A549 (cell line): ENCODE results near the gene INPP5J.

Source experiments
- BHLHE40 ChIP-seq: IDR thresholded peaks from 2 replicates; pipeline ENCODE4 v1.6.1; 2012; ENCODE audit warnings: low read depth, low read length, inconsistent platforms
- CEBPB ChIP-seq, 2 experiments: fragments of >200 bp in 1 of 2; sonication (Bioruptor Twin) in 1 of 2; formaldehyde crosslinking in 1 of 2; IDR thresholded peaks; 2 replicates each; pipeline ENCODE4 v1.6.1; 2012 to 2016
- CHD2 ChIP-seq: fragments of 150-350 bp; IDR thresholded peaks from 2 replicates; pipeline ENCODE4 v1.6.1; 2014; ENCODE audit warnings: low read length; ENCODE audit not compliant: partially characterized antibody
- HEYL ChIP-seq: fragments of 250-450 bp; sonication (Bioruptor Pico); IDR thresholded peaks from 2 replicates; pipeline ENCODE4 v1.8.0; 2021; ENCODE audit warnings: mild to moderate bottlenecking, moderate library complexity
- POLR2A ChIP-seq: IDR thresholded peaks from 2 replicates; pipeline ENCODE4 v1.6.1; 2012; ENCODE audit warnings: mild to moderate bottlenecking, low read length
- RFX5 ChIP-seq: fragments of 450-650 bp; IDR thresholded peaks from 2 replicates; pipeline ENCODE4 v1.7.1; 2014; ENCODE audit warnings: antibody characterized with exemption, mild to moderate bottlenecking, moderate library complexity
- TF ChIP-seq, protein P1 (sequence below): fragments of >200 bp; sonication (Bioruptor Twin); formaldehyde crosslinking; IDR thresholded peaks from 3 replicates; pipeline ENCODE4 v1.5.1; 2016
- TF ChIP-seq, protein P2 (sequence below): fragments of 450-650 bp; IDR thresholded peaks from 2 replicates; pipeline ENCODE4 v1.6.1; 2014; ENCODE audit warnings: antibody characterized with exemption
- TF ChIP-seq, protein P3 (sequence below): IDR thresholded peaks from 2 replicates; pipeline ENCODE4 v1.6.1; 2012
- TF ChIP-seq, protein P4 (sequence below): fragments of 200-600 bp; sonication (generic); IDR thresholded peaks from 2 replicates; pipeline ENCODE4 v1.6.1; 2016; ENCODE audit warnings: antibody characterized with exemption, mild to moderate bottlenecking, moderate library complexity

DNA sequence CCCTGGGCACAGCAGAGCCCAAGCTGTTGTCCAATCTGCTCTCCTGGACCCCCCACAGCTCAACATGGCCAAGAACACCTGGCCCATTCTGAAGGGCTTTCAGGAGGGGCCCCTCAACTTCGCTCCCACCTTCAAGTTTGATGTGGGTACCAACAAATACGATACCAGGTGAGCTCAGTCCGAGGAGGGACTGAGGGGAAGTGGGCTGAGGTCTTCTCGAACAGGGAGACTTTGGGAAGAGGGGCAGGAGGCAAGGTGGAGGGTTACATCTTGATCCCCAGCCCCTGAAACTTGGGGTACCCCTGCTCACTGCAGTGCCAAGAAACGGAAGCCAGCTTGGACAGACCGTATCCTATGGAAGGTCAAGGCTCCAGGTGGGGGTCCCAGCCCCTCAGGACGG is 5.4 kb downstream of the INPP5J start:
- TF ChIP-seq, protein P1, sequence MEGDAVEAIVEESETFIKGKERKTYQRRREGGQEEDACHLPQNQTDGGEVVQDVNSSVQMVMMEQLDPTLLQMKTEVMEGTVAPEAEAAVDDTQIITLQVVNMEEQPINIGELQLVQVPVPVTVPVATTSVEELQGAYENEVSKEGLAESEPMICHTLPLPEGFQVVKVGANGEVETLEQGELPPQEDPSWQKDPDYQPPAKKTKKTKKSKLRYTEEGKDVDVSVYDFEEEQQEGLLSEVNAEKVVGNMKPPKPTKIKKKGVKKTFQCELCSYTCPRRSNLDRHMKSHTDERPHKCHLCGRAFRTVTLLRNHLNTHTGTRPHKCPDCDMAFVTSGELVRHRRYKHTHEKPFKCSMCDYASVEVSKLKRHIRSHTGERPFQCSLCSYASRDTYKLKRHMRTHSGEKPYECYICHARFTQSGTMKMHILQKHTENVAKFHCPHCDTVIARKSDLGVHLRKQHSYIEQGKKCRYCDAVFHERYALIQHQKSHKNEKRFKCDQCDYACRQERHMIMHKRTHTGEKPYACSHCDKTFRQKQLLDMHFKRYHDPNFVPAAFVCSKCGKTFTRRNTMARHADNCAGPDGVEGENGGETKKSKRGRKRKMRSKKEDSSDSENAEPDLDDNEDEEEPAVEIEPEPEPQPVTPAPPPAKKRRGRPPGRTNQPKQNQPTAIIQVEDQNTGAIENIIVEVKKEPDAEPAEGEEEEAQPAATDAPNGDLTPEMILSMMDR: no peak
- TF ChIP-seq CHD2 (no peak), CEBPB (IDR thresholded peaks at IDR 0.05) (no peak), HEYL (CRISPR knock-in tag) (no peak), POLR2A (no peak), RFX5 (no peak), BHLHE40 (no peak)
- TF ChIP-seq, protein P2, sequence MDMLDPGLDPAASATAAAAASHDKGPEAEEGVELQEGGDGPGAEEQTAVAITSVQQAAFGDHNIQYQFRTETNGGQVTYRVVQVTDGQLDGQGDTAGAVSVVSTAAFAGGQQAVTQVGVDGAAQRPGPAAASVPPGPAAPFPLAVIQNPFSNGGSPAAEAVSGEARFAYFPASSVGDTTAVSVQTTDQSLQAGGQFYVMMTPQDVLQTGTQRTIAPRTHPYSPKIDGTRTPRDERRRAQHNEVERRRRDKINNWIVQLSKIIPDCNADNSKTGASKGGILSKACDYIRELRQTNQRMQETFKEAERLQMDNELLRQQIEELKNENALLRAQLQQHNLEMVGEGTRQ: no peak
- TF ChIP-seq, protein P3, sequence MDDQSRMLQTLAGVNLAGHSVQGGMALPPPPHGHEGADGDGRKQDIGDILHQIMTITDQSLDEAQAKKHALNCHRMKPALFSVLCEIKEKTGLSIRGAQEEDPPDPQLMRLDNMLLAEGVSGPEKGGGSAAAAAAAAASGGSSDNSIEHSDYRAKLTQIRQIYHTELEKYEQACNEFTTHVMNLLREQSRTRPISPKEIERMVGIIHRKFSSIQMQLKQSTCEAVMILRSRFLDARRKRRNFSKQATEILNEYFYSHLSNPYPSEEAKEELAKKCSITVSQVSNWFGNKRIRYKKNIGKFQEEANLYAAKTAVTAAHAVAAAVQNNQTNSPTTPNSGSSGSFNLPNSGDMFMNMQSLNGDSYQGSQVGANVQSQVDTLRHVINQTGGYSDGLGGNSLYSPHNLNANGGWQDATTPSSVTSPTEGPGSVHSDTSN: no peak
- TF ChIP-seq, protein P4, sequence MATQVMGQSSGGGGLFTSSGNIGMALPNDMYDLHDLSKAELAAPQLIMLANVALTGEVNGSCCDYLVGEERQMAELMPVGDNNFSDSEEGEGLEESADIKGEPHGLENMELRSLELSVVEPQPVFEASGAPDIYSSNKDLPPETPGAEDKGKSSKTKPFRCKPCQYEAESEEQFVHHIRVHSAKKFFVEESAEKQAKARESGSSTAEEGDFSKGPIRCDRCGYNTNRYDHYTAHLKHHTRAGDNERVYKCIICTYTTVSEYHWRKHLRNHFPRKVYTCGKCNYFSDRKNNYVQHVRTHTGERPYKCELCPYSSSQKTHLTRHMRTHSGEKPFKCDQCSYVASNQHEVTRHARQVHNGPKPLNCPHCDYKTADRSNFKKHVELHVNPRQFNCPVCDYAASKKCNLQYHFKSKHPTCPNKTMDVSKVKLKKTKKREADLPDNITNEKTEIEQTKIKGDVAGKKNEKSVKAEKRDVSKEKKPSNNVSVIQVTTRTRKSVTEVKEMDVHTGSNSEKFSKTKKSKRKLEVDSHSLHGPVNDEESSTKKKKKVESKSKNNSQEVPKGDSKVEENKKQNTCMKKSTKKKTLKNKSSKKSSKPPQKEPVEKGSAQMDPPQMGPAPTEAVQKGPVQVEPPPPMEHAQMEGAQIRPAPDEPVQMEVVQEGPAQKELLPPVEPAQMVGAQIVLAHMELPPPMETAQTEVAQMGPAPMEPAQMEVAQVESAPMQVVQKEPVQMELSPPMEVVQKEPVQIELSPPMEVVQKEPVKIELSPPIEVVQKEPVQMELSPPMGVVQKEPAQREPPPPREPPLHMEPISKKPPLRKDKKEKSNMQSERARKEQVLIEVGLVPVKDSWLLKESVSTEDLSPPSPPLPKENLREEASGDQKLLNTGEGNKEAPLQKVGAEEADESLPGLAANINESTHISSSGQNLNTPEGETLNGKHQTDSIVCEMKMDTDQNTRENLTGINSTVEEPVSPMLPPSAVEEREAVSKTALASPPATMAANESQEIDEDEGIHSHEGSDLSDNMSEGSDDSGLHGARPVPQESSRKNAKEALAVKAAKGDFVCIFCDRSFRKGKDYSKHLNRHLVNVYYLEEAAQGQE: no peak
